HepG2 (cell line): Measurements from ENCODE around the gene UACA. TPM values are rescaled to one million over a fixed set of nuclear protein-coding genes. Genes with fewer than 3 reads are reported as not detected.

ENCODE experiments used
- ATAC-seq: fragments of 200-7000 bp; cut with Tn5 transposase; 3 replicates; pipeline ENCODE4 v1.9.1; 2020; ENCODE audit warnings: mild to moderate bottlenecking, moderate library complexity
- BruUV-seq: library from RNA; stranded (reverse); fragments of 400-500 nt; replicated peaks from 2 replicates; lab custom pipeline; 2021; lab: Mats Ljungman, UMichigan
- CTCF ChIA-PET: fragments of 300-600 bp; formaldehyde crosslinking; extraction: SDS; loops from one replicate; lab custom pipeline; 2021; ENCODE audit warnings: low total read pairs, inconsistent platforms, low intra/inter-chr PET ratio; lab: Yijun Ruan, JAX
- POLR2A ChIA-PET: fragments of 350-600 bp; sonication (Branson Sonifier 250); formaldehyde crosslinking; loops from one replicate; lab custom pipeline; 2020; ENCODE audit warnings: antibody characterized with exemption, inconsistent platforms; lab: Yijun Ruan, JAX
- DNase-seq: peaks from one replicate; pipeline ENCODE4 v3.0.0-alpha.2; 2015; ENCODE audit warnings: low spot score
- FAIRE-seq: peaks from 3 replicates; lab custom pipeline; 2011; peaks lifted over from hg19 to GRCh38; lab: Jason Lieb, UNC
- H2AFZ ChIP-seq: one replicate; pipeline ENCODE4 v1.6.1; 2011; ENCODE audit warnings: low read length, inconsistent platforms
- H3K27ac ChIP-seq: fragments of 300-600 bp; 3 replicates; pipeline ENCODE4 v1.8.0; 2011; ENCODE audit warnings: mixed run types, mild to moderate bottlenecking, mixed read lengths, low read length, inconsistent platforms; ENCODE audit not compliant: insufficient read depth; ENCODE audit errors: extremely low read length
- H3K27me3 ChIP-seq, 2 experiments: fragments of 200-600 bp in 1 of 2; 2 replicates in 1 of 2; 3 replicates in 1 of 2; pipeline versions ENCODE4 v1.6.0 to v1.8.0; 2011; ENCODE audit warnings: low read length in 2 of 2, mild to moderate bottlenecking in 2 of 2, moderate library complexity in 2 of 2, inconsistent platforms in 1 of 2; ENCODE audit not compliant: insufficient read depth in 2 of 2, control insufficient read depth in 1 of 2
- H3K36me3 ChIP-seq, 2 experiments: fragments of 200-600 bp in 1 of 2; replicated peaks in 1 of 2; 2 replicates in 1 of 2; 3 replicates in 1 of 2; pipeline versions ENCODE4 v1.5.1 to v1.8.0; 2011; ENCODE audit warnings: low read length in 2 of 2, inconsistent platforms in 1 of 2; ENCODE audit not compliant: insufficient read depth in 2 of 2, control insufficient read depth in 1 of 2
- H3K4me1 ChIP-seq: 2 replicates; pipeline ENCODE4 v1.5.1; 2012; ENCODE audit warnings: low read length, inconsistent platforms; ENCODE audit not compliant: insufficient read depth
- H3K4me2 ChIP-seq: 2 replicates; pipeline ENCODE4 v1.6.0; 2011; ENCODE audit warnings: low read depth, low read length, inconsistent platforms
- H3K4me3 ChIP-seq, 3 experiments: fragments of 200-600 bp in 1 of 3; sonication (generic), shearing (Covaris generic) in 1 of 3; replicated peaks in 1 of 3; 2 replicates each; pipeline ENCODE4 v1.5.1; 2011 to 2016; ENCODE audit warnings: low read length in 3 of 3, inconsistent platforms in 2 of 3, low read depth in 2 of 3, mild to moderate bottlenecking in 2 of 3, control low read depth in 1 of 3, mixed read lengths in 1 of 3; ENCODE audit not compliant: insufficient read depth in 1 of 3
- H3K79me2 ChIP-seq: one replicate; pipeline ENCODE4 v1.6.1; 2011; ENCODE audit warnings: low read length, inconsistent platforms; ENCODE audit not compliant: insufficient read depth
- H3K9ac ChIP-seq: 2 replicates; pipeline ENCODE4 v1.6.0; 2011; ENCODE audit warnings: mild to moderate bottlenecking, low read depth, low read length, inconsistent platforms; ENCODE audit not compliant: insufficient read depth
- H3K9me3 ChIP-seq: 2 replicates; pipeline ENCODE4 v1.5.1; 2012; ENCODE audit warnings: mild to moderate bottlenecking, low read length
- H4K20me1 ChIP-seq: 2 replicates; pipeline ENCODE4 v1.6.0; 2011; ENCODE audit warnings: inconsistent platforms, mild to moderate bottlenecking, low read length, moderate library complexity; ENCODE audit not compliant: insufficient read depth
- ELF4 ChIP-seq: sonication (generic); formaldehyde crosslinking; IDR thresholded peaks from 2 replicates; pipeline ENCODE4 v1.5.0; 2020; ENCODE audit warnings: missing genetic modification reagents, mild to moderate bottlenecking, moderate library complexity, borderline replicate concordance
- KLF11 ChIP-seq: IDR thresholded peaks from 2 replicates; pipeline ENCODE4 v1.6.1; 2016; ENCODE audit warnings: missing compliant biosample characterization
- NAIF1 ChIP-seq: sonication (generic); formaldehyde crosslinking; IDR thresholded peaks from 2 replicates; pipeline ENCODE4 v1.5.0; 2020; ENCODE audit warnings: mild to moderate bottlenecking, missing genetic modification reagents, borderline replicate concordance
- RARG ChIP-seq: sonication (generic); formaldehyde crosslinking; IDR thresholded peaks from 2 replicates; pipeline ENCODE4 v1.4.0; 2020; ENCODE audit warnings: low read depth, mild to moderate bottlenecking, missing genetic modification reagents
- SKI ChIP-seq: fragments of 450-650 bp; IDR thresholded peaks from one replicate; pipeline ENCODE4 v1.6.1; 2018; ENCODE audit warnings: mild to moderate bottlenecking; ENCODE audit not compliant: partially characterized antibody
- SOX6 ChIP-seq, 2 experiments: fragments of 450-650 bp in 1 of 2; sonication (generic) in 1 of 2; formaldehyde crosslinking in 1 of 2; IDR thresholded peaks; 2 replicates each; pipeline versions ENCODE4 v1.4.0 to v1.6.1; 2017 to 2020; ENCODE audit warnings: antibody characterized with exemption in 1 of 2, mild to moderate bottlenecking in 1 of 2, missing genetic modification reagents in 1 of 2
- YEATS2 ChIP-seq: sonication (generic); formaldehyde crosslinking; IDR thresholded peaks from 2 replicates; pipeline ENCODE4 v1.4.0; 2020; ENCODE audit warnings: missing genetic modification reagents, borderline replicate concordance
- ZIK1 ChIP-seq: sonication (generic); formaldehyde crosslinking; IDR thresholded peaks from 2 replicates; pipeline ENCODE4 v1.5.0; 2020; ENCODE audit warnings: mild to moderate bottlenecking, low read depth, missing genetic modification reagents, borderline replicate concordance
- ZNF775 ChIP-seq: sonication (generic); formaldehyde crosslinking; IDR thresholded peaks from 2 replicates; pipeline ENCODE4 v1.4.0; 2020; ENCODE audit warnings: missing genetic modification reagents, mild to moderate bottlenecking, moderate library complexity, borderline replicate concordance
- WGBS: methylation state at CpG from one replicate; pipeline ENCODE4 v1.1.6; 2017; ENCODE audit warnings: low lambda C conversion rate; 5-methylcytosine and 5-hydroxymethylcytosine counted together
- in situ Hi-C: cut with HindIII; loops from 2 replicates; pipeline ENCODE4 v1.10.0; 2017; ENCODE audit warnings: low pct_unique_long_range_greater_than_20kb; ENCODE audit not compliant: extremely low pct_ligation_motif_present
- intact Hi-C: fragments of 100-400 bp; cut with micrococcal nuclease; formaldehyde crosslinking; loops from one replicate; pipeline ENCODE4 v1.10.0; 2022; ENCODE audit not compliant: unreplicated experiment
- polyA plus RNA-seq, 8 experiments: library from polyadenylated mRNA; depleted of rRNA in 3 of 8; stranded (reverse) in 7 of 8; unstranded in 1 of 8; fragments of >200 nt; fragmentation: Illumina TruSeq in 4 of 8; extraction: Trizol in 4 of 8; gene quantifications; 2 replicates each; pipeline versions ENCODE4 v1.2.1 to v1.2.3, GENCODE V29; 2011 to 2016; ENCODE audit warnings: low read depth in 4 of 8, missing spikeins in 1 of 8, mixed read lengths in 1 of 8; ENCODE audit not compliant: insufficient read depth in 1 of 8
- total RNA-seq, 5 experiments: library from RNA; depleted of rRNA; stranded (reverse); fragments of >200 nt; fragmentation: Illumina TruSeq; extraction: Trizol; gene quantifications; 2 replicates each; pipeline ENCODE4 v1.2.3, GENCODE V29; 2016; ENCODE audit warnings: low read depth in 1 of 5
- TF ChIP-seq, protein P1 (sequence below): sonication (generic); formaldehyde crosslinking; IDR thresholded peaks from 2 replicates; pipeline ENCODE4 v1.9.0; 2021; ENCODE audit warnings: mild to moderate bottlenecking, missing genetic modification reagents
- TF ChIP-seq, protein P2 (sequence below): sonication (generic); formaldehyde crosslinking; IDR thresholded peaks from 2 replicates; pipeline ENCODE4 v1.8.1; 2023; ENCODE audit warnings: mild to moderate bottlenecking, missing genetic modification reagents
- TF ChIP-seq, protein P3 (sequence below): sonication (generic); formaldehyde crosslinking; IDR thresholded peaks from 2 replicates; pipeline ENCODE4 v1.4.0; 2020; ENCODE audit warnings: missing genetic modification reagents

The UACA gene
- total and polyA plus RNA-seq, 2 of the 13 experiments (the other 11 are each of a cell fraction or from before 2014, with no cell fraction given): 17.8 to 39.2 TPM

DNA sequence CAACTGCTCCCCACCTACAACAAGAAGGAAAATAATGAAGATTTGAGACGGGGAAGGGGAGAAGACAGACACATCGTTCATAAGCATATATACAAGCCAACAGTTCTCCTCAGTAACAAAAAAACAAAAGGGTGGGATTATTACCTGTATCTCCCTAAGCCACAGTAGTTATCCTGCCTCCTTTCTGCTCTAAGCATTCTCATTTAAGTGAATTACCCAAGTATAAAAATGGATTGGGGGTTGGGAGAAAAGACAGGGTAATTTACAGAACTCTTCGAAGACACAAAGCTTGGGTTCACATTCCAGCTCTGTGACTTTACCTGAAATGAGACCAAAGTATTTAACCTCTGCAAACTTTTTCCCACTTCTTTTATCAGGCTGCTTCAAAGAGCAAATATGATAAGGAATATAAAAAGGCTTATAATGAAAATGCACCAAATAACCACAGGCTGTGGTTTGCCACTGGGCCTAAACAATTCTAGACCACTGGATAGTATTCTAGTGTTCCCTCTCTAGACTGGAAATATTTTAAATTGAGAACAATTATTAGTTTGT is 64.4 kb downstream of the UACA start:
- ChIA-PET CTCF (no interaction called here), POLR2A (no interaction called here)
- DNase-seq: no peak
- peaks cover 0 to 2% of the 10 kb centered on the region in 2 experiments; a peak in 1 of 5 replicates for H3K36me3 ChIP-seq
- no peak overlapping the region for H3K4me2 ChIP-seq
- no peak overlapping the region for H3K4me3 ChIP-seq
- H3K27ac ChIP-seq: no peak overlapping the region
- H3K4me1 ChIP-seq: peaks cover 13% of the 10 kb centered on the region
- 85% methylated on average over 3 of the region's 3 CpGs for WGBS
- no peaks in the 10 kb centered on the region for H3K27me3 ChIP-seq
- intact Hi-C loops (no loop called here), in situ Hi-C loops (no loop called here)
- H3K9me3 ChIP-seq: no peaks in the 10 kb centered on the region
- no peak overlapping the region for H3K9ac ChIP-seq
- FAIRE-seq: no peak
- BruUV-seq: no TSS peak
- H3K79me2 ChIP-seq: no peaks in the 10 kb centered on the region
- no peak overlapping the region for H2AFZ ChIP-seq
- ATAC-seq: no peak
- no peaks in the 10 kb centered on the region for H4K20me1 ChIP-seq
- TF ChIP-seq KLF11 (CRISPR knock-in tag) (no peak), SOX6 (IDR thresholded peaks at IDR 0.05) (no peak), SOX6 (CRISPR knock-in tag; IDR thresholded peaks at IDR 0.05) (no peak), ELF4 (no peak), NAIF1 (no peak), YEATS2 (CRISPR knock-in tag) (no peak), RARG (CRISPR knock-in tag) (no peak), SKI (no peak), ZIK1 (CRISPR knock-in tag) (no peak), ZNF775 (CRISPR knock-in tag) (no peak)
- TF ChIP-seq, protein P1, sequence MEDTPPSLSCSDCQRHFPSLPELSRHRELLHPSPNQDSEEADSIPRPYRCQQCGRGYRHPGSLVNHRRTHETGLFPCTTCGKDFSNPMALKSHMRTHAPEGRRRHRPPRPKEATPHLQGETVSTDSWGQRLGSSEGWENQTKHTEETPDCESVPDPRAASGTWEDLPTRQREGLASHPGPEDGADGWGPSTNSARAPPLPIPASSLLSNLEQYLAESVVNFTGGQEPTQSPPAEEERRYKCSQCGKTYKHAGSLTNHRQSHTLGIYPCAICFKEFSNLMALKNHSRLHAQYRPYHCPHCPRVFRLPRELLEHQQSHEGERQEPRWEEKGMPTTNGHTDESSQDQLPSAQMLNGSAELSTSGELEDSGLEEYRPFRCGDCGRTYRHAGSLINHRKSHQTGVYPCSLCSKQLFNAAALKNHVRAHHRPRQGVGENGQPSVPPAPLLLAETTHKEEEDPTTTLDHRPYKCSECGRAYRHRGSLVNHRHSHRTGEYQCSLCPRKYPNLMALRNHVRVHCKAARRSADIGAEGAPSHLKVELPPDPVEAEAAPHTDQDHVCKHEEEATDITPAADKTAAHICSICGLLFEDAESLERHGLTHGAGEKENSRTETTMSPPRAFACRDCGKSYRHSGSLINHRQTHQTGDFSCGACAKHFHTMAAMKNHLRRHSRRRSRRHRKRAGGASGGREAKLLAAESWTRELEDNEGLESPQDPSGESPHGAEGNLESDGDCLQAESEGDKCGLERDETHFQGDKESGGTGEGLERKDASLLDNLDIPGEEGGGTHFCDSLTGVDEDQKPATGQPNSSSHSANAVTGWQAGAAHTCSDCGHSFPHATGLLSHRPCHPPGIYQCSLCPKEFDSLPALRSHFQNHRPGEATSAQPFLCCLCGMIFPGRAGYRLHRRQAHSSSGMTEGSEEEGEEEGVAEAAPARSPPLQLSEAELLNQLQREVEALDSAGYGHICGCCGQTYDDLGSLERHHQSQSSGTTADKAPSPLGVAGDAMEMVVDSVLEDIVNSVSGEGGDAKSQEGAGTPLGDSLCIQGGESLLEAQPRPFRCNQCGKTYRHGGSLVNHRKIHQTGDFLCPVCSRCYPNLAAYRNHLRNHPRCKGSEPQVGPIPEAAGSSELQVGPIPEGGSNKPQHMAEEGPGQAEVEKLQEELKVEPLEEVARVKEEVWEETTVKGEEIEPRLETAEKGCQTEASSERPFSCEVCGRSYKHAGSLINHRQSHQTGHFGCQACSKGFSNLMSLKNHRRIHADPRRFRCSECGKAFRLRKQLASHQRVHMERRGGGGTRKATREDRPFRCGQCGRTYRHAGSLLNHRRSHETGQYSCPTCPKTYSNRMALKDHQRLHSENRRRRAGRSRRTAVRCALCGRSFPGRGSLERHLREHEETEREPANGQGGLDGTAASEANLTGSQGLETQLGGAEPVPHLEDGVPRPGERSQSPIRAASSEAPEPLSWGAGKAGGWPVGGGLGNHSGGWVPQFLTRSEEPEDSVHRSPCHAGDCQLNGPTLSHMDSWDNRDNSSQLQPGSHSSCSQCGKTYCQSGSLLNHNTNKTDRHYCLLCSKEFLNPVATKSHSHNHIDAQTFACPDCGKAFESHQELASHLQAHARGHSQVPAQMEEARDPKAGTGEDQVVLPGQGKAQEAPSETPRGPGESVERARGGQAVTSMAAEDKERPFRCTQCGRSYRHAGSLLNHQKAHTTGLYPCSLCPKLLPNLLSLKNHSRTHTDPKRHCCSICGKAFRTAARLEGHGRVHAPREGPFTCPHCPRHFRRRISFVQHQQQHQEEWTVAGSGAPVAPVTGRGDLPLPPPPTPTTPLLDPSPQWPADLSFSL (CRISPR knock-in tag): no peak
- TF ChIP-seq, protein P2, sequence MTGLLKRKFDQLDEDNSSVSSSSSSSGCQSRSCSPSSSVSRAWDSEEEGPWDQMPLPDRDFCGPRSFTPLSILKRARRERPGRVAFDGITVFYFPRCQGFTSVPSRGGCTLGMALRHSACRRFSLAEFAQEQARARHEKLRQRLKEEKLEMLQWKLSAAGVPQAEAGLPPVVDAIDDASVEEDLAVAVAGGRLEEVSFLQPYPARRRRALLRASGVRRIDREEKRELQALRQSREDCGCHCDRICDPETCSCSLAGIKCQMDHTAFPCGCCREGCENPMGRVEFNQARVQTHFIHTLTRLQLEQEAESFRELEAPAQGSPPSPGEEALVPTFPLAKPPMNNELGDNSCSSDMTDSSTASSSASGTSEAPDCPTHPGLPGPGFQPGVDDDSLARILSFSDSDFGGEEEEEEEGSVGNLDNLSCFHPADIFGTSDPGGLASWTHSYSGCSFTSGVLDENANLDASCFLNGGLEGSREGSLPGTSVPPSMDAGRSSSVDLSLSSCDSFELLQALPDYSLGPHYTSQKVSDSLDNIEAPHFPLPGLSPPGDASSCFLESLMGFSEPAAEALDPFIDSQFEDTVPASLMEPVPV (CRISPR knock-in tag): no peak
- TF ChIP-seq, protein P3, sequence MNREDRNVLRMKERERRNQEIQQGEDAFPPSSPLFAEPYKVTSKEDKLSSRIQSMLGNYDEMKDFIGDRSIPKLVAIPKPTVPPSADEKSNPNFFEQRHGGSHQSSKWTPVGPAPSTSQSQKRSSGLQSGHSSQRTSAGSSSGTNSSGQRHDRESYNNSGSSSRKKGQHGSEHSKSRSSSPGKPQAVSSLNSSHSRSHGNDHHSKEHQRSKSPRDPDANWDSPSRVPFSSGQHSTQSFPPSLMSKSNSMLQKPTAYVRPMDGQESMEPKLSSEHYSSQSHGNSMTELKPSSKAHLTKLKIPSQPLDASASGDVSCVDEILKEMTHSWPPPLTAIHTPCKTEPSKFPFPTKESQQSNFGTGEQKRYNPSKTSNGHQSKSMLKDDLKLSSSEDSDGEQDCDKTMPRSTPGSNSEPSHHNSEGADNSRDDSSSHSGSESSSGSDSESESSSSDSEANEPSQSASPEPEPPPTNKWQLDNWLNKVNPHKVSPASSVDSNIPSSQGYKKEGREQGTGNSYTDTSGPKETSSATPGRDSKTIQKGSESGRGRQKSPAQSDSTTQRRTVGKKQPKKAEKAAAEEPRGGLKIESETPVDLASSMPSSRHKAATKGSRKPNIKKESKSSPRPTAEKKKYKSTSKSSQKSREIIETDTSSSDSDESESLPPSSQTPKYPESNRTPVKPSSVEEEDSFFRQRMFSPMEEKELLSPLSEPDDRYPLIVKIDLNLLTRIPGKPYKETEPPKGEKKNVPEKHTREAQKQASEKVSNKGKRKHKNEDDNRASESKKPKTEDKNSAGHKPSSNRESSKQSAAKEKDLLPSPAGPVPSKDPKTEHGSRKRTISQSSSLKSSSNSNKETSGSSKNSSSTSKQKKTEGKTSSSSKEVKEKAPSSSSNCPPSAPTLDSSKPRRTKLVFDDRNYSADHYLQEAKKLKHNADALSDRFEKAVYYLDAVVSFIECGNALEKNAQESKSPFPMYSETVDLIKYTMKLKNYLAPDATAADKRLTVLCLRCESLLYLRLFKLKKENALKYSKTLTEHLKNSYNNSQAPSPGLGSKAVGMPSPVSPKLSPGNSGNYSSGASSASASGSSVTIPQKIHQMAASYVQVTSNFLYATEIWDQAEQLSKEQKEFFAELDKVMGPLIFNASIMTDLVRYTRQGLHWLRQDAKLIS: no peak
